Hepatocyte (in vitro differentiated cells): ENCODE measurements around the gene A3GALT2.

Experiments used
- CTCF ChIP-seq: fragments of 200-600 bp; sonication (generic); IDR thresholded peaks from 2 replicates; pipeline ENCODE4 v1.5.1; 2016; ENCODE audit warnings: antibody characterized with exemption, mild to moderate bottlenecking; ENCODE audit not compliant: poor library complexity
- EZH2 ChIP-seq: fragments of 200-600 bp; sonication (generic); IDR thresholded peaks from 2 replicates; pipeline ENCODE4 v1.6.1; 2016; ENCODE audit warnings: antibody characterized with exemption, mild to moderate bottlenecking, borderline replicate concordance
- EZH2phosphoT487 ChIP-seq: fragments of 200-600 bp; sonication (generic); IDR thresholded peaks from one replicate; pipeline ENCODE4 v1.6.1; 2018; ENCODE audit warnings: antibody characterized with exemption, mild to moderate bottlenecking, low read depth, moderate library complexity; ENCODE audit not compliant: unreplicated experiment, severe bottlenecking

DNA sequence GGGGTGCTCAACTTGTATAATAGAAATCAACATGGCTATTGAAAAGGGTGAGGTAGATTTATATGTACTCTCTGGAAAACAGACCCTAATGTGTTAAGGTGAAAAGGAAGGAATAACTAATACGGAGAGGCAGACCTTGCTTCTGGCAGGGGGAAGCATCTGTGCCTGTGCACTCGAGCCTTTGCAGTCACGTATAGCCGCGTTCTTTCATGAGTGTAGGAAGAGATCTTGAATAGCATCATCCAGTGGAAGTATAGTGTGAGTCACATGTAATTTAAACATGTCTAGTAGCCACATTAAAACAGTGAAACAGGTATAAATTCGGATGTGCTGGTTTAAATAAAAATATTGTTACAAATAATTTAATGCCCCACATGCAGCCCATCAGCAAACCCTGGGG is 3.0 kb downstream of the A3GALT2 start:
- TF ChIP-seq CTCF, result no peak
- no peak for TF ChIP-seq EZH2
- no peak for TF ChIP-seq EZH2phosphoT487
